T-cell (primary cell): ENCODE data around the gene SERTM1. TPM values are rescaled to one million over a fixed set of nuclear protein-coding genes. Genes with fewer than 3 reads are reported as not detected.

Experiments used
- ATAC-seq, 4 experiments: fragments of 200-7000 bp in 3 of 4; fragments of 150-1000 bp in 1 of 4; cut with Tn5 transposase; replicated peaks in 1 of 4; 1 replicate in 3 of 4; 2 replicates in 1 of 4; pipeline ENCODE4 v1.10.0; 2021; ENCODE audit warnings: moderate library complexity in 3 of 4, mild to moderate bottlenecking in 2 of 4, moderate number of reproducible peaks in 1 of 4
- CTCF ChIA-PET, 2 donors: fragments of 300-600 bp; sonication (Branson Sonifier 250); formaldehyde crosslinking; loops; one replicate each; lab custom pipeline; 2022; ENCODE audit warnings: antibody characterized with exemption in 2 of 2; lab: Charles Lee
- POLR2A ChIA-PET, 2 donors: fragments of 300-600 bp; sonication (Branson Sonifier 250); formaldehyde crosslinking; loops; one replicate each; lab custom pipeline; 2022; ENCODE audit warnings: antibody characterized with exemption in 2 of 2; lab: Charles Lee
- DNase-seq, 35 experiments: peaks; one replicate each; pipeline versions ENCODE4 v3.0.0 to v3.0.0-alpha.2; 2013 to 2023
- H3K27ac ChIP-seq: one replicate; pipeline ENCODE4 v1.5.1; 2013; ENCODE audit warnings: low read length
- H3K27me3 ChIP-seq, 2 experiments: replicated peaks in 1 of 2; 1 replicate in 1 of 2; 2 replicates in 1 of 2; pipeline versions ENCODE4 v1.6.1 to v1.7.0; 2013; ENCODE audit warnings: low read length in 1 of 2, mixed read lengths in 1 of 2; ENCODE audit not compliant: control insufficient read depth in 2 of 2, insufficient read depth in 2 of 2; ENCODE audit errors: extremely low read depth in 1 of 2
- H3K36me3 ChIP-seq, 2 donors: 1 replicate in 1 of 2; 2 replicates in 1 of 2; pipeline versions ENCODE4 v1.6.1 to v1.7.0; 2013; ENCODE audit warnings: low read length in 1 of 2; ENCODE audit not compliant: control insufficient read depth in 2 of 2, insufficient read depth in 1 of 2; ENCODE audit errors: extremely low read depth in 1 of 2
- H3K4me1 ChIP-seq, 2 experiments: 1 replicate in 1 of 2; 2 replicates in 1 of 2; pipeline versions ENCODE4 v1.6.1 to v1.7.0; 2013; ENCODE audit warnings: low read length in 2 of 2, mixed read lengths in 1 of 2; ENCODE audit not compliant: insufficient read depth in 2 of 2, control insufficient read depth in 1 of 2; ENCODE audit errors: extremely low read depth in 1 of 2
- H3K4me3 ChIP-seq, 2 donors: 1 replicate in 1 of 2; 2 replicates in 1 of 2; pipeline versions ENCODE4 v1.5.1 to v1.7.0; 2013; ENCODE audit warnings: mild to moderate bottlenecking in 2 of 2, low read length in 1 of 2, moderate library complexity in 1 of 2; ENCODE audit not compliant: control insufficient read depth in 1 of 2; ENCODE audit errors: extremely low read depth in 1 of 2
- H3K9me3 ChIP-seq: 2 replicates; pipeline ENCODE4 v1.7.0; 2013
- H3K27ac Mint-ChIP-seq, 2 donors: one replicate each; pipeline ENCODE4 v1.8.0; 2020 to 2021; ENCODE audit warnings: mild to moderate bottlenecking in 2 of 2, mixed read lengths in 2 of 2
- H3K27me3 Mint-ChIP-seq, 2 donors: one replicate each; pipeline ENCODE4 v1.8.0; 2021 to 2022; ENCODE audit warnings: mixed read lengths in 2 of 2
- H3K36me3 Mint-ChIP-seq: one replicate; pipeline ENCODE4 v1.8.0; 2021; ENCODE audit warnings: mixed read lengths
- H3K4me1 Mint-ChIP-seq, 3 donors: one replicate each; pipeline ENCODE4 v1.8.0; 2020 to 2022; ENCODE audit warnings: mixed read lengths in 3 of 3, mild to moderate bottlenecking in 1 of 3
- H3K4me3 Mint-ChIP-seq, 3 donors: one replicate each; pipeline ENCODE4 v1.8.0; 2020 to 2022; ENCODE audit warnings: mild to moderate bottlenecking in 3 of 3, mixed read lengths in 3 of 3, moderate library complexity in 3 of 3
- H3K9me3 Mint-ChIP-seq, 3 donors: one replicate each; pipeline ENCODE4 v1.8.0; 2020 to 2022; ENCODE audit warnings: mixed read lengths in 3 of 3
- WGBS: methylation state at CpG from one replicate; pipeline ENCODE4 v1.1.5; 2013; ENCODE audit warnings: missing lambda C conversion rate; ENCODE audit not compliant: insufficient coverage; 5-methylcytosine and 5-hydroxymethylcytosine counted together
- total RNA-seq, 35 experiments: library from RNA in 6 of 35; stranded (reverse) in 6 of 35; fragments of 120-200 nt in 1 of 35; gene quantifications; one replicate each; pipeline versions ENCODE4 v1.2.1 to v1.2.4 and lab custom pipeline; 2013 to 2026

Gene SERTM1
- total RNA-seq (not detected), total RNA-seq (lab: John Stamatoyannopoulos, UW) (0 to 0.06 (median 0) reads per million in 29 experiments)
- not detected for total RNA-seq (2013)

DNA sequence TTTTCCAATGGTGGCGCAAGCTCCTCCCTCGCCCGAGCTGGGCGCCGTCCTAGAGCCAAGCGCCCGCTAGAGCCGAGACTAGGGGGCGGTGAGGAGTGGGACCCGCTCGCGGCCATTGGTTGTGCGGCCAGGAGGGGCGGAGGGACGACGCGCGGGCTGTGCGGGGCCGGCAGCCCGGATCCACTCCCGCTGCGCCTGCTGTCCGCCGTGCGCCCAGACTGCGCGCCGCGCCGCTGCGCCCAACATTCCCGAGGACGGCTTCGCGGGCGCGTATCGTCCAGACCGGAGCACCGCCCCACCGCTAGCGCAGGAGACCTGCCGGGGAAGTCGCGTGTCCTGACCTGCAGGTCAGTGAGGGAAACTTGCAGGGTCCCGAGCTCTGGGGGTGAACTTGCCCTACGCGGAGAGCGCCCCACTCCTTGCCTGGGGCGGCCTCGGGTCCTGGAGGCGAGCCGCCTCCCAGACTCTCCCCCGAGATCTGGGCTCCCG is at the start of gene SERTM1:
Gene SERTM1, plus strand, starts transcription at position 183 of the 489 bp plus-strand sequence. CDS start 21,059 bp downstream, outside the sequence.
- no peak for ATAC-seq
- peaks cover under 1 to 4% (median 3%) of the 10 kb centered on the region in 3 donors for H3K9me3 Mint-ChIP-seq
- Histone ChIP-seq H3K9me3 (no peaks in the 10 kb centered on the region), H3K4me3 (no peak within 1 kb of the TSS), H3K36me3 (no peaks in the 10 kb centered on the region), H3K4me1 (no peaks in the 10 kb centered on the region), H3K27ac (no peak within 1 kb of the TSS), H3K27me3 (peaks cover 14 to 27% of the 10 kb centered on the region in 2 experiments)
- ChIA-PET POLR2A (no interaction called here), CTCF (no interaction called here)
- H3K36me3 Mint-ChIP-seq, result no peaks in the 10 kb centered on the region
- H3K4me3 Mint-ChIP-seq, result no peak within 1 kb of the TSS
- WGBS, result 8% methylated on average over 56 of the region's 56 CpGs
- peaks cover 33 to 43% of the 10 kb centered on the region in 2 donors for H3K27me3 Mint-ChIP-seq
- DNase-seq, result no peak
- H3K27ac Mint-ChIP-seq, result peak within 1 kb of the TSS in 1 of 2 donors; percentile 15
- peaks cover 0 to 4% (median 0%) of the 10 kb centered on the region in 3 donors for H3K4me1 Mint-ChIP-seq

DNA sequence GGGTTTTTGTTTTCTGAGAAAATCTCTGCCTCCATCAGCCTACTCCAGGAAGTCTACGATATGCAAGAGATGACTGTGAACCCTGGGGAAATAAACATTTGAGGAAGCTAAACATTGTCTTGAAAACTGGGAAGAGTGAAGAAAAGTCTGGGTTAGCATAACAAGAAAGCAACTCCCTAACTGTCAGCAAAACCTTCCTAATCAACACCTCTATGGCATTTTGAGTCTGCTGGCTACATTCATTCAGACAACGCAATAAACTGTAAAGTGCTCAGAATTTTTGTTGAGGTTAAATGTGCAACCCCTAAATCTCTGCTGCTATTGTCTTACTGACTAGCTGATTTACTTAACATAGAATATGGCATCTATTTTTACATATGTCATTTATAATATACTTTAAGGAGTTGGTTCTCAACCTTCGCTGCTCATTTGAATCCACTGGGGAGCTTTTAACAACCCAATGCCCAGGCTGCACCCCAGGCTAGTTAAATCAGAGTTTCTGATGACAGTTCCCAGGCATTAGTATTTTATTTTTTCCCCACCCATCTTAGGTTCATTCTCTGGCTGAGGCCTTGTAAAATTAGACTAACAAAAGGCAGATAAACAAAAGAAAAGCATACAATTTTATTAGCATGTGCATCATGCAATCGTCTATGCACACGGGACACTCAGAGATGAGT is 45.3 kb upstream of the SERTM1 start:
- H3K36me3 Mint-ChIP-seq, result no peaks in the 10 kb centered on the region
- ATAC-seq (no peak), DNase-seq (no peak)
- no peak overlapping the region for H3K27ac Mint-ChIP-seq
- no peaks in the 10 kb centered on the region for H3K36me3 ChIP-seq
- H3K9me3 Mint-ChIP-seq, result peaks cover 0 to 5% (median 0%) of the 10 kb centered on the region in 3 donors
- peaks cover 4 to 5% of the 10 kb centered on the region in 2 donors for H3K27me3 Mint-ChIP-seq
- no peak overlapping the region for H3K4me3 ChIP-seq
- H3K27ac ChIP-seq, result no peak overlapping the region
- WGBS, result no CpG with 5 or more reads among the region's 5 CpGs
- H3K4me3 Mint-ChIP-seq, result no peak overlapping the region
- no peaks in the 10 kb centered on the region for H3K27me3 ChIP-seq
- no peaks in the 10 kb centered on the region for H3K4me1 Mint-ChIP-seq
- POLR2A ChIA-PET, result no interaction called here
- no peaks in the 10 kb centered on the region for H3K9me3 ChIP-seq
- no peaks in the 10 kb centered on the region for H3K4me1 ChIP-seq
- CTCF ChIA-PET, result no interaction called here

DNA sequence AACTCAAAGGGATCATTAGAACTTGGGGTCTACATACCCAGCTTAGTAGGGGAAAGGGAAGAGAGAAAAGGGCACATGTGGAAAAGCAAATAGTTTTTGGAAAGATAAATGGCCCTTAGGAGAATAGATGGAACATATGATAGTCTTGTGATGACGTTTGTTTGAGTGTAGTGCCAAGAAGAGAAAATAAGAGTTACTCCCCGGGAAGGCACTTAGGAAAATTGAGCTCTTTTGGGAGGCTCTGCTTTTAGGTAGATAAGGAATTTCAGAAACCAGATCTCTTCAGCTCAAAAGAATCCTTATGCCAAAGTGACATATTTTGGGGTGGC is 44.8 kb upstream of the SERTM1 start:
- POLR2A ChIA-PET, result no interaction called here
- peaks cover 0 to 5% (median 0%) of the 10 kb centered on the region in 3 donors for H3K9me3 Mint-ChIP-seq

DNA sequence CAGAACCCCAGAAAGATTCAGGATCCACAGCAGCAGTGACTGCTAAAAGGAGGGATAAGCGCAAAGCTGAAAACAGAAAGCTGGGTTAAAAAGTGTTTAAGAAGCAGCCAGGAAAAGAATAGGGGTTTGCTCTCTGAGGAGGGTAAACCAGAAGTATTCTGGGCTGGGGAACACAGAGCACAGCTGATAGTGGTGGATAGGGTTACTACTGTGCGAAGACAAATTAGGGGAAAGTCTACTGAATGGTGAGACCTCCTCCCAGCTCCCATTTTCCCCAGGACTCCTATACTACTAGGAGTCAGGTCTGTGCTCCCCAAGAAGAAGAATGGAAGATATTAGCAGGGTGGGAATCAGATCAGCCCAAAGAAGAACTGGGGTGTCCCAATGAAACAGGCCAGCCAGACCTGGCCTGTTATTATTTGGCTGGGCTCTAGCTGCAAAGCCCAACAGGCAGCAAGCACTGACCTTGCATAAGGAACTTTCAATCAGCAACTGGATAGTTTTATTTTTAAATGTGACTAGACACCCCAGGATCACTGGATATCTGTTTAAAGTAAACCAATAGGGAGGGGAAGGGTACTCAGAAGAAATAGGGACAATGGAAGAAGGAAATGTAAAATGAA is 43.5 kb upstream of the SERTM1 start:
- Mint-ChIP-seq H3K4me3 (no peak overlapping the region), H3K36me3 (no peaks in the 10 kb centered on the region), H3K27me3 (peaks cover 4 to 5% of the 10 kb centered on the region in 2 donors), H3K27ac (no peak overlapping the region), H3K9me3 (peaks cover 0 to 5% (median 0%) of the 10 kb centered on the region in 3 donors), H3K4me1 (no peaks in the 10 kb centered on the region)
- WGBS, result 86% methylated on average over 1 of the region's 2 CpGs
- POLR2A ChIA-PET, result interaction anchor here in 1 of 2 donors (0.6 kb wide), 1 partner anchor 1740 kb away, joined by 3 read pairs; no protein-coding TSS in a partner anchor
- Histone ChIP-seq H3K36me3 (no peaks in the 10 kb centered on the region), H3K9me3 (no peaks in the 10 kb centered on the region), H3K4me1 (no peaks in the 10 kb centered on the region), H3K27me3 (no peaks in the 10 kb centered on the region), H3K4me3 (no peak overlapping the region), H3K27ac (no peak overlapping the region)
- DNase-seq, result no peak
- no peak for ATAC-seq
- CTCF ChIA-PET, result no interaction called here

More for the DNA sequence above, 44.8 kb upstream of the SERTM1 start:
- CTCF ChIA-PET, result no interaction called here
- H3K9me3 ChIP-seq, result no peaks in the 10 kb centered on the region
- H3K4me1 Mint-ChIP-seq, result no peaks in the 10 kb centered on the region
- ATAC-seq (no peak), DNase-seq (no peak)
- H3K36me3 ChIP-seq, result no peaks in the 10 kb centered on the region
- no peaks in the 10 kb centered on the region for H3K36me3 Mint-ChIP-seq
- H3K27me3 ChIP-seq, result no peaks in the 10 kb centered on the region
- no peak overlapping the region for H3K27ac Mint-ChIP-seq
- H3K27me3 Mint-ChIP-seq, result peaks cover 4 to 5% of the 10 kb centered on the region in 2 donors
- H3K4me1 ChIP-seq, result no peaks in the 10 kb centered on the region
- no peak overlapping the region for H3K4me3 Mint-ChIP-seq
- no peak overlapping the region for H3K4me3 ChIP-seq
- WGBS, result 83% methylated on average over 2 of the region's 2 CpGs
- H3K27ac ChIP-seq, result no peak overlapping the region

DNA sequence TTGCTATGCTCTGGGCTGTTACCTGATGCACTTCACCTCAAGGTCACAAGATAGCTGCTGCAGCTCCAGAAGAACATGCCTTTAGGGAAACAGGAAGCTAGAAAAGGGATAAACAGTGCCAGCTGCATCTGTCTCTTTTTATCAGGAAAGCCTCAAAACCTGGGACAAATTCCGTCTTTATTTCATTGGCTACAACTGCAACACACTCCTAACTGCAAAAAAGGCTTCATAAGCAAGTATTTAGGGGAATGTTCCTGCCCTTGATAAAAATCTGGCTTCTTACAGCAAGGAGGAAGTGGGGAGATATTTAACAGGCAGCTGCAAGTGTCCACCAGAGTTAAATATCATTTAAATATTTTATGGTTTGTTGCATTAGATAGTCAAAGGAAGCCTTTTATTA is 34.2 kb upstream of the SERTM1 start:
- Histone ChIP-seq H3K27ac (no peak overlapping the region), H3K4me1 (no peaks in the 10 kb centered on the region), H3K9me3 (no peaks in the 10 kb centered on the region), H3K27me3 (no peaks in the 10 kb centered on the region), H3K36me3 (no peaks in the 10 kb centered on the region), H3K4me3 (no peak overlapping the region)
- ChIA-PET POLR2A (no interaction called here), CTCF (no interaction called here)
- Mint-ChIP-seq H3K36me3 (no peaks in the 10 kb centered on the region), H3K4me1 (no peaks in the 10 kb centered on the region), H3K27ac (no peak overlapping the region), H3K9me3 (no peaks in the 10 kb centered on the region), H3K27me3 (peaks cover 0 to 8% of the 10 kb centered on the region in 2 donors), H3K4me3 (no peak overlapping the region)
- no peak for DNase-seq
- WGBS, result no CpG with 5 or more reads among the region's 1 CpG
- no peak for ATAC-seq

DNA sequence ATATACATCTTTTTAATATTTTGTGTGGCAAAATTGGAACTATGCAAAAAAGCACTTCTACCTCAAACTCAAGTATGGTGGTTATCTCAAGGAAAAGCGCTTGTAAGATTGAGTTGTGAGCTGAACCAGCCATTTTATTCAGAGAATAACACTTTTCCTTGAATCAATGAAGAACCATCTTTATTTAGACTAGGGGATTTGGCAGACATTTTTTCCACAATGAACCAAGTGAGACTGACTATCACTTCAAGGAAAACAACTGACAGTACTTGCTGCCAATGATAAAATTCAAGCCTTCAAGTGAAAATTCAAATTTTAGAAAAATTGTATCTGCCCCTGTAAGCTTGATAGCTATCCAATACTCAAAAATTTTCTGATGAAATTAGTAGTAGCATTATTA is 23.2 kb upstream of the SERTM1 start:
- ChIA-PET POLR2A (no interaction called here), CTCF (interaction anchor here in 1 of 2 donors (0.5 kb wide), 1 partner anchor 18 kb away, joined by 3 read pairs; no protein-coding TSS in a partner anchor)
- peaks cover 0 to 8% (median 4%) of the 10 kb centered on the region in 3 donors for H3K9me3 Mint-ChIP-seq
- H3K27ac ChIP-seq, result no peak overlapping the region
- no peaks in the 10 kb centered on the region for H3K4me1 Mint-ChIP-seq
- H3K27me3 ChIP-seq, result no peaks in the 10 kb centered on the region
- no peak overlapping the region for H3K4me3 ChIP-seq
- DNase-seq (no peak), ATAC-seq (no peak)
- peaks cover 0 to 4% of the 10 kb centered on the region in 2 donors for H3K27me3 Mint-ChIP-seq
- no peaks in the 10 kb centered on the region for H3K36me3 Mint-ChIP-seq
- no peak overlapping the region for H3K4me3 Mint-ChIP-seq
- no CpG with 5 or more reads among the region's 1 CpG for WGBS
- H3K4me1 ChIP-seq, result no peaks in the 10 kb centered on the region
- no peaks in the 10 kb centered on the region for H3K9me3 ChIP-seq
- H3K27ac Mint-ChIP-seq, result no peak overlapping the region
- no peaks in the 10 kb centered on the region for H3K36me3 ChIP-seq
